Left kidney (tissue), 2 donors: Measurements from ENCODE around the gene PDE4B. TPM values are rescaled to one million over a fixed set of nuclear protein-coding genes. Genes with fewer than 3 reads are reported as not detected.
"Not testable (repeated sequence)": the region's sequence is repeated elsewhere in the genome, so short reads cannot be mapped to it uniquely, and the experiment has no call there.

ENCODE experiments used
- DNase-seq: peaks from one replicate; pipeline ENCODE4 v3.0.0-alpha.2; 2013
- polyA plus RNA-seq: library from polyadenylated mRNA; unstranded; fragments of 120-200 nt; gene quantifications from one replicate; pipeline ENCODE4 v1.2.1, GENCODE V29; 2013; ENCODE audit not compliant: insufficient read length

PDE4B gene
- polyA plus RNA-seq, 1 donor = 10.3 TPM

GRCh38 chr1:66393586-66394287, 601.0 kb downstream of the PDE4B start:
- DNase-seq = no peak

DNA sequence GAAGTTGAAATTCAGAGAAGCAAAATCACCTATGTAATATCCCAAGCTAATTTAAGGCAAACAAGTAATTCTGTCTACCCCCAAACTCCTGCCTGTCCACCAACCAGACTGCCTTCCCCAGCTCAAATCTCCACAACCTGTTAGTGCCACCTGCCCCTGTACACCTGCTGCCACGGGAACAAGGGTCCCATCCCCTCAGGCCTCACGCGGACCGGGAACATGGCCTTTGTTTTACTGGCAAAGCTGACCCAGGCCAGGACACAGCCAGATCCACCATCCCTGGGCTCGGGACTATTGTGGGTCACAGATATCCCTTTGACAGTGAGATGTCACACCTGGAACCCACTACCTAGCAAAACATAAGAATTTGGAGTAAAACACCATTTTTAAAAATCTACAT, 601.9 kb downstream of the PDE4B start:
- no peak for DNase-seq

GRCh38 chr1:66395202-66396061, 602.7 kb downstream of the PDE4B start:
- no peak for DNase-seq

GRCh38 chr1:66396212-66396890, 603.7 kb downstream of the PDE4B start:
- no peak for DNase-seq

DNA sequence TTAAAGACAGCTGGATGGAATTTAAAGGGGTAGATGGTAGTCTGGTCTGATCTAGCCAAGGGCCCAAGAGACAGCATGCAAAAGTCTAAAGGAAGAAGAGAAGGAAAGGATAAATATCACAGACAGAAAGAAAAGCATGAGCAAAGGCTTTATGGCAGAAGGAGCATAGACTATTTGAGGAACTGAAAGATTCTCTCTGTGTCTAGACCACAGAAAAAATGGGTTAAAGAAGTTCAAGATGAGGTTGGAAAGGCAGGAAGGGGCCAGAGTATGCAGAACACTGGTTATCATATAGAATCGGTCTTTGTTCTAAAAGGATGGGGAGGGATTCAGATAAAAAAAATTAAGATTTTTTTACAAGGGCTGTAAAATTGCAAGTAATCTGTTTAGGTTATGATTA, 604.5 kb downstream of the PDE4B start:
- DNase-seq = no peak

DNA sequence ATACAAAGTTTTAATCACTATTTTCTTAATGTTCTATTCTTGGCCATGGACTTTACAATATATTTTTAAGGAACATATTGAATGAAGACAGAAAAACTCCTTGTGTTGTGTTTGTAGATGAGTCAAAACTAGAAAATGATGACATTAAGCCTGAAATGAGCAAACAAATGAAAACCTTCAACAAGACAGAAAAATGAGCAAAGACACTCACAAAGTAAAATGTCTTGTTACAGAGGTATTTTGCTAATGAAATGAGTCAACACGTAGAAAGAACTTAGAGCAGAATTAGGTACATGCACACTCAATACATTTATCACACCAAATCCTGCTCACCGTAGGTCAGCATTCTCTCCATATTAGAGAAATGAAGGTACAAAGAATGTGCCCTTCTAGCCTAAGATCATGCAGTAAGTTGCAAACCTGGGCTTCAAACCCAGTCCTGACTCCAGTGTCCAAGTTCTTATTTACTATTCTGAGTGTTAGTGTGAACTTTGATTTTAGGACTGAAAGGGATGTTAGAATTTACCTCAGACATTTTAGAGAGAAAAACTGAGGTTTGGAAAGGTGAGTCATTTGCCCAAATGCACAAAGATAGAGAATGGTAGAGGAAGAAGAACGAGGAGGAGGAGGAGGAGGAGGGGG, 607.3 kb downstream of the PDE4B start:
- DNase-seq = no peak

- no peak for DNase-seq
Observed at GRCh38 chr1:66400660-66401059, 608.0 kb downstream of the PDE4B start.

- no peak for DNase-seq
Observed at GRCh38 chr1:66401244-66401643, 608.5 kb downstream of the PDE4B start.

DNA sequence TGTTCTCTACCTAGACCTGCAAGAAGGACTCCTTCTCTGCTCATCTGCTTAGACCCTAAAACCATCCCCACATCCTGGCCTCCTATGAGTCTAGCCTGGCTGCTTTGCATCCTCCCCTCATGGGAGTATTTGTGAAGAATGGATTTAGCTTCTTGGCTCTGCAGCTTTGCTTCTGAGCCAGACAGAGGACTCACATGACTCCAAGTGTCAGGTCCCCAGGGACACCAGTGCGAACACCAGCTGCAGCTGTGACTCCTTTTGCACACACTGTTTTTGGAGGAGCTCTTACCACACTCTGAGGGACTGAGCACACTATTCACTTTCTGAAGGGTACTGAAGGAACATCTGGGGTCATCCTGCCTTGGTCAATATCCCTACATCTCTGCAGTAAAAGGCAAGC, 609.5 kb downstream of the PDE4B start:
- peak; percentile 15 for DNase-seq

GRCh38 chr1:66403007-66403731, 610.5 kb downstream of the PDE4B start:
- DNase-seq = no peak

DNA sequence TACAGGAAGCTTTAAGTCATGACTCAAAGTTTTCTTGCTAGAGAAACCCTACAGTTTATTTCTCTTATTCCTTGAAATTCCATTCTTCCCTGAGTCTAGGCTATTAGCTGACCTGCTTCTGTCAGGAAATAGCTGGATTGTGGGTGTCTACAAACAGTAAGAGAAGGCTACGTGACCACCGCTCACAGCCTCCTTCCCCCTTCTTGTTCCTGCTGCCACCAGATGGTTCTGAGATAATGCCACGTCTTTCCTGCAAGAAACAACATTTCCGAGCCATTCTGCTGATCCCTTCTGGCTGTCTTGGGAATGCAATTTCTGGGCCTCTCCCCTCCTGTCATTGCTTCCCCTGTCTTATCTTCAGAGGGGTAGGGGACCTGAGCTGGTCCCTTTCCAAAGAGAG, 612.4 kb downstream of the PDE4B start:
- DNase-seq = no peak

GRCh38 chr1:66411449-66411848, 618.8 kb downstream of the PDE4B start:
- not testable (repeated sequence) for DNase-seq

DNA sequence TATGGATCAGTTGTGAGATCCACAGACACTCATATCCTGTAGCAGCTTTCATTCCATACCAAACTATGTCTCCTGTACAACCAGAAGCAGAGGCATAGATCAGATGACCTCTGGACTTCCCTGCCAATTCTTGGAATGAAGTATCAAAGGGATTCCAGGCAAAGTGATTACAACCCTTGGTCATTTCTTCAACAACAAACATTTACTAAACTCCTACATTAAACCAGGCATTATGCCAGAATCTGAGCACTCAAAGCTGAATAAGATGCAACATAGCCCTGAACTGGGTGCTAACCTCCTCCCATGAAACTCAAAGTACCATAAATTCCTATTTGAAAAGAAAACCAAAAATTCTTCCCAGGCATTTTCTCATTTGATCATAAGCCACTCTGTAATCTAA, 620.0 kb downstream of the PDE4B start:
- no peak for DNase-seq

- DNase-seq = no peak
Observed at GRCh38 chr1:66413136-66413837, 620.6 kb downstream of the PDE4B start.

- DNase-seq = no peak
Observed at GRCh38 chr1:66413838-66414175, 621.1 kb downstream of the PDE4B start.

- DNase-seq = no peak
Observed at GRCh38 chr1:66415281-66415680, 622.6 kb downstream of the PDE4B start.

GRCh38 chr1:66415866-66416265, 623.2 kb downstream of the PDE4B start:
- DNase-seq = no peak

DNA sequence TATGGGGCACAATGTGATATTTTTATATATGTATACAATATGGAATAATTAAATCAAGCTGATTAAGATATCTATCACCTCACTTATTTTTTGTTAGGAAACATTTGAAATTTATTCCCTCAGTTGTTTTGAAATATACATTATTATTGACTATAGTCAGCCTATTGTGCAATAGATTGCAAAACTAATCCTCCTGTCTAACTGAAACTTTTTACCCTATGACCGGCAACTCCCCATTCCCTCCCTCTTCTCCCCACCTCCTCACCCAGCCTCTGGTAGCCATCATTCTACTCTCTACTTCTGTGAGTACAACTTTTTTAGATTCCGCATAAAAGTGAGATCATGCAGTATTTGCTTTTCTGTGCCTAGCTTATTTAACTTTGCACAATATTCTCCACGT, 623.6 kb downstream of the PDE4B start:
- DNase-seq = no peak

GRCh38 chr1:66418021-66418420, 625.3 kb downstream of the PDE4B start:
- DNase-seq = no peak

DNA sequence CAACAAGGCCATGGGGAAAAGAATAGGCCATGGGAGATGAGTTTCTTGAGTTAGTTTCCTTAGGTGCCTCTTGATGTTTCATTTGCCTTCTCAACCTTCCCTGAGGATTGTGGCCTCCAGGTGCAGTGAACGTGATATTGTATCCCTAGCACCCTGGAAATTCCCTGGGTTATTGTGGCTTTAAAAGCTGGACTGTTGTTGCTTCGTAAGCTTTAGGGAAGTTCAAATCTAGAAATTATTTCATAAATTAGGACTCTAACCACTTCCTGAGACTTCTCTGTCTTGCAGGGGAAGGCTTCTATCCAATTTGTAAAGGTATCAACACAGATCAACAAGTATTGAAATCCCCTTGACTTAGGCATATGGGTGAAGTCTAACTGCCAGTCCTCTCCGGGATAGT, 627.5 kb downstream of the PDE4B start:
- DNase-seq = not testable (repeated sequence)

- DNase-seq = not testable (repeated sequence)
Observed at GRCh38 chr1:66420906-66421305, 628.2 kb downstream of the PDE4B start.
